Liver (tissue), 3 donors: ENCODE measurements around the gene GUCY1A1.

Experiments
- HNF4A ChIP-seq, 2 donors: conservative IDR thresholded peaks; 2 replicates each; pipeline ENCODE4 v1.6.1; 2016; ENCODE audit warnings: antibody characterized with exemption in 2 of 2, mild to moderate bottlenecking in 2 of 2
- RAD21 ChIP-seq, 2 donors: IDR thresholded peaks; 2 replicates each; pipeline ENCODE4 v1.6.1; 2016; ENCODE audit warnings: antibody characterized with exemption in 2 of 2, mild to moderate bottlenecking in 2 of 2
- SP1 ChIP-seq: IDR thresholded peaks from 2 replicates; pipeline ENCODE4 v1.6.1; 2018; ENCODE audit warnings: antibody characterized with exemption, mild to moderate bottlenecking
- TAF1 ChIP-seq: conservative IDR thresholded peaks from 2 replicates; pipeline ENCODE4 v1.6.1; 2016; ENCODE audit warnings: antibody characterized with exemption, mild to moderate bottlenecking
- TF ChIP-seq, protein P1 (sequence below): IDR thresholded peaks from 2 replicates; pipeline ENCODE4 v1.6.1; 2016; ENCODE audit warnings: antibody characterized with exemption
- TF ChIP-seq, protein P2 (sequence below): fragments of 150-350 bp; IDR thresholded peaks from 2 replicates; pipeline ENCODE4 v1.5.1; 2017; ENCODE audit warnings: improper control_type of control experiment, low read depth, low read length; ENCODE audit not compliant: missing input control
- donor health status: healthy.
- donor health status: healthy.

DNA sequence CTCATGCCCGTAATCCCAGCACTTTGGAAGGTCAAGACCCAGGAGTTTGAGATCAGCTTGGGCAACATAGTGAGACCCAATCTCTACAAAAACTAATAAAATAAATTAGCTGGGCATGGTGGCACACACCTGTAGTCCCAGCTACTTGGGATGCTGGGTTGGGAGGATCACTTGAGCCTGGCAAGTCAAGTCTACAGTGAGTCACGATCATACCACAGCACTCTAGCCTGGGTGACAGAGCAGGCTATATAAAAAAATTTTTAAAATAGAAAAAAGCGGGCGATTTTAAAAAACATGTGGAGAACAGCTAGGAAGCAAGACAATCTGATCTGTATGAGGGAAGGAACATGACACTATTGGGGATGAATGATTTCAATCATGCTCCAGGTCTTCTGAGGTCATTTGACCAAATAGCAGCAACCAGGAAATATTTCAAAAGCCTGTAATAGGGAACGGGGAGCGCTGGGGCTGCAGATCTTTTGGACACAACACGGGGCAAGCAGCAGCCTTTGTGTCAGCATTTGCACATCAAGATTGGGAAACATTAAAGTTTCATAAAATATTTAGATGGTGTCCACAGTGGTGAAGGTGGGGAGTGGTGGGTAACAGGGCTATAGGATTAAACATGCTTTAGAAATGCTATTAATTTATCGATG is 48.3 kb upstream of the GUCY1A1 start:
- TF ChIP-seq, protein P1, sequence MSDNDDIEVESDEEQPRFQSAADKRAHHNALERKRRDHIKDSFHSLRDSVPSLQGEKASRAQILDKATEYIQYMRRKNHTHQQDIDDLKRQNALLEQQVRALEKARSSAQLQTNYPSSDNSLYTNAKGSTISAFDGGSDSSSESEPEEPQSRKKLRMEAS: no peak
- TF ChIP-seq, protein P2, sequence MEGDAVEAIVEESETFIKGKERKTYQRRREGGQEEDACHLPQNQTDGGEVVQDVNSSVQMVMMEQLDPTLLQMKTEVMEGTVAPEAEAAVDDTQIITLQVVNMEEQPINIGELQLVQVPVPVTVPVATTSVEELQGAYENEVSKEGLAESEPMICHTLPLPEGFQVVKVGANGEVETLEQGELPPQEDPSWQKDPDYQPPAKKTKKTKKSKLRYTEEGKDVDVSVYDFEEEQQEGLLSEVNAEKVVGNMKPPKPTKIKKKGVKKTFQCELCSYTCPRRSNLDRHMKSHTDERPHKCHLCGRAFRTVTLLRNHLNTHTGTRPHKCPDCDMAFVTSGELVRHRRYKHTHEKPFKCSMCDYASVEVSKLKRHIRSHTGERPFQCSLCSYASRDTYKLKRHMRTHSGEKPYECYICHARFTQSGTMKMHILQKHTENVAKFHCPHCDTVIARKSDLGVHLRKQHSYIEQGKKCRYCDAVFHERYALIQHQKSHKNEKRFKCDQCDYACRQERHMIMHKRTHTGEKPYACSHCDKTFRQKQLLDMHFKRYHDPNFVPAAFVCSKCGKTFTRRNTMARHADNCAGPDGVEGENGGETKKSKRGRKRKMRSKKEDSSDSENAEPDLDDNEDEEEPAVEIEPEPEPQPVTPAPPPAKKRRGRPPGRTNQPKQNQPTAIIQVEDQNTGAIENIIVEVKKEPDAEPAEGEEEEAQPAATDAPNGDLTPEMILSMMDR: no peak
- no peak for TF ChIP-seq HNF4A (conservative IDR thresholded peaks at IDR 0.05)
- TF ChIP-seq RAD21 (IDR thresholded peaks at IDR 0.05): no peak
- no peak for TF ChIP-seq SP1
- TF ChIP-seq TAF1: no peak
